ENCODE data around the gene KPNA3. TPM values are rescaled to one million over a fixed set of nuclear protein-coding genes. Genes with fewer than 3 reads are reported as not detected.

KPNA3 gene
- total RNA-seq, 3 donors from 2014 or later: 20.0 to 45.6 (median 24.6) TPM

DNA sequence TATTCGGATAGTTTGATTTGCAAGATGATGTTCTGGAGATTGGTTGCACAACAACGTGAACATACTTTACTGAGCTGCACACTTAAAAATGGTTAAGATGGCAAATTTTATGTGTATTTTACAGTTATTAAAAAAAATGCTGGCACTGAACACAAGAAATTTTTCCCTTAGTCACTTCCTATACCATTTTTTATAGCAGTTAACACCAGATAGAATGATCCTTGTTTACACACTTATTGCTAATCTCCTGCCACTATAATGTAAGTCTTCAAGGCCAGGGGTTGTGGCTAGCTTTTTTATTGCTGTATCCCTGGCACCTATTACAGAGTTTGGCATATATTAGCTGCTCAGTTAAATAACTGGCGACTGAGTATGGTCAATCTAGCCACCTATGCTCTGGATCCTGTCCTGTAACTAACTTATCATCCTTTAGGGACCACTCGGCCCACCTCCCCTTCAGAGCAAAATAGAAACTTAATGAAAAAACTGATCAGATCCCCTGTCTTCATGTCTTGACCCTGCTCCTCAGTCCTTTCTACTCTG lies 99.2 kb downstream of the KPNA3 start:
- DNase-seq (no peak), ATAC-seq (peak; percentile 24)
- TF ChIP-seq CTCF (IDR thresholded peaks at IDR 0.05): no peak
- Histone ChIP-seq H3K4me1 (ENCODE audit: low read depth) (peaks cover 19% of the 10 kb centered on the region), H3K36me3 (ENCODE audit: low read depth) (no peaks in the 10 kb centered on the region), H3K9me3 (no peaks in the 10 kb centered on the region), H3K4me3 (no peak overlapping the region)
- intact Hi-C loops (cut with DNase I, micrococcal nuclease): loop anchor here in 1 of 2 donors (10.0 kb wide), 1 partner anchor 102 kb away; the partner anchor contains the start of gene KPNA3

- peaks cover 19% of the 10 kb centered on the region for H3K4me1 ChIP-seq (ENCODE audit: low read depth)
- no peaks in the 10 kb centered on the region for H3K36me3 ChIP-seq (ENCODE audit: low read depth)
- DNase-seq (peak; percentile 96 to 98 (median 97)), ATAC-seq (peak; percentile 95)
- peak within 1 kb of the TSS; percentile 46 for H3K4me3 ChIP-seq
- H3K9me3 ChIP-seq: no peaks in the 10 kb centered on the region
- no peak for TF ChIP-seq CTCF (IDR thresholded peaks at IDR 0.05)
- intact Hi-C loops (cut with DNase I, micrococcal nuclease): loop anchor here in 1 of 2 donors (10.0 kb wide), 1 partner anchor 104 kb away; the partner anchor contains the start of gene KPNA3
Measured at GRCh38 chr13:49690995-49691784, 101.3 kb downstream of the KPNA3 start, which contains the start of gene EBPL. Gene EBPL, minus strand, starts transcription at chr13:49691486. Its CDS starts 62 bp downstream, at chr13:49691424.

DNA sequence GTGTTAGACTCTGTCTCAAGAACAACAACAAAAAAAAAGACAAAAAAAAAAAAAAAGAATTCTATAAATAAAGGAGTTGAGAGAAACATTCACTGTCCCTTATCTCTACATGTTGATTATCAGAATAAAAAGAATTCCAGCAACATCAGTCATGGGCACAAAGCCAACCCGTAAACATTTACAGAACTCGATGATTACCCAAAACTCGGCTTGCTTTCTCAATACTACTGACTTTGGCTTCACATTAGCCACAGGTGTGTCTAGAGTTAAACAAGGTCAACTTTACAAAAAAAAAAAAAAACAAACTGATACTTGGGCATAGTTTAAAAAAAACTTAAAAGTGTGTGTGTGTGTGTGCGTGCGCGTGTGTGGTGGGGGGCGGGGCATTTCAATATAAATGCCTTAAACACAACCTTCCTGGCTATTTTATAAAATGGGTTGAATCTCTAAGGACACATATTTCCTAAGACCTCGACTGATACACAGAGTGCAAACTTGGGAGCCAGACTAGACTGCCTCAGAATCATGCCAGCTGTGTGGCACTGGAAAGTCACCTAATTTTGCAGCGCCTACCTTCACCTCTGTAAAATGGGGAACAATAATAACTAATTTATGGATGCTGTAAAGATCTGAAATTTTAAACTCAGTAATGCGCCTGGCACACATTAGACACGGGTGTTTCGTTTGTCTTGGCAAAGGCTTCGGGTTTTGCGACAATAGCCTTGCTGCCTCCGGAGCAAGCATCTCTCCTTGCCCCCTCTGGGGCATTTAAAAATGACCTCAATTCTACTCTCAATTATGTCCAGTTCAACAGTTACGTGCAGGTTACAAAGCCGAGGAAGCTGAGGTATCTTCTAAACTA lies 102.1 kb downstream of the KPNA3 start:
- ATAC-seq (peak; percentile 11), DNase-seq (peak in 1 of 3 donors; percentile 59)
- no peaks in the 10 kb centered on the region for H3K9me3 ChIP-seq
- TF ChIP-seq CTCF (IDR thresholded peaks at IDR 0.05): no peak
- H3K4me3 ChIP-seq: peak overlapping the region; percentile 46
- H3K36me3 ChIP-seq (ENCODE audit: low read depth): no peaks in the 10 kb centered on the region
- intact Hi-C loops (cut with DNase I, micrococcal nuclease): loop anchor here in 1 of 2 donors (10.0 kb wide), 1 partner anchor 104 kb away; the partner anchor contains the start of gene KPNA3
- peaks cover 19% of the 10 kb centered on the region for H3K4me1 ChIP-seq (ENCODE audit: low read depth)

GRCh38 chr13:49683489-49683888 lies 109.0 kb downstream of the KPNA3 start:
- no peak for TF ChIP-seq CTCF (IDR thresholded peaks at IDR 0.05)
- H3K4me3 ChIP-seq: no peak overlapping the region
- ATAC-seq: no peak
- H3K9me3 ChIP-seq: no peaks in the 10 kb centered on the region
- intact Hi-C loops (cut with DNase I, micrococcal nuclease): no loop called here
- H3K36me3 ChIP-seq (ENCODE audit: low read depth): no peaks in the 10 kb centered on the region
- DNase-seq: no peak
- peaks cover under 1% of the 10 kb centered on the region for H3K4me1 ChIP-seq (ENCODE audit: low read depth)

DNA sequence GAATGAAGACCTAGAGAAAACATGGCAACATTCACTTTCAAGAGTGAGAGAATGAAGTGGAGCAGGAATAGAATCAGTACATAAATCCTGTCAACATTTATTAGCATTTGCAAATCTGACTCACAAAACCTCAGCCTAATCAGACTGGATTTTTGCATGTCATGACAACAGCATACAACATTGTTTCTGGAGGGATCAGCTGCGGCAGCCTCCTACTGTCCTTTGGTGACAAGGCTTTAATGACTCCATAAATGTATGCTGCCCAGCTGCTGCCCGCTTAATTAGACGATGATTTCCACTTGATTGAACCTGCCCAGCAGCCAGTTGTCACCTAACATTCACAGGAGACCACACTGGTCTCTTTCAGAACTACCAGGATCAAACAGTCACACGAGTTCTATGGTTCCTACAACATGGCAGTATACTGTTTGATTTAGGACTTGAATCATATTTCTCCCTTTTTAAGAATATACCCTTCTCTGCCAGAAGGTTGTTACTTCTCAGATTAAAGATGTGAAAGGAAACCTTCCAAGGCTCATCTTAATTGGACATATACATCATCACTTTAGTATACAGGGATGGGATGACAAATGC lies 110.5 kb downstream of the KPNA3 start:
- Histone ChIP-seq H3K9me3 (no peaks in the 10 kb centered on the region), H3K4me3 (no peak overlapping the region), H3K4me1 (ENCODE audit: low read depth) (no peaks in the 10 kb centered on the region), H3K36me3 (ENCODE audit: low read depth) (no peaks in the 10 kb centered on the region)
- intact Hi-C loops (cut with DNase I, micrococcal nuclease): no loop called here
- no peak for DNase-seq
- no peak for TF ChIP-seq CTCF (IDR thresholded peaks at IDR 0.05)
- no peak for ATAC-seq
